Measurements from ENCODE around the gene RPE65. TPM values are rescaled to one million over a fixed set of nuclear protein-coding genes. Genes with fewer than 3 reads are reported as not detected.

The RPE65 gene
- polyA plus RNA-seq, 10 donors, result 0.08 to 0.14 (median 0.12) TPM; not detected in 5

Other genes starting within 250 kb of the RPE65 start
- gene WLS, start 217.4 kb downstream of the RPE65 start, polyA plus RNA-seq (ENCODE audit: insufficient read length in 10 of 10), result 100 to 1,000 TPM in 3 of 10 donors, 10 to 100 TPM in 7; 83.2 to 106 (median 93.0) TPM
- gene DEPDC1, start 47.1 kb upstream of the RPE65 start, polyA plus RNA-seq (ENCODE audit: insufficient read length in 10 of 10), result 10 to 100 TPM in 2 of 10 donors, 1 to 10 TPM in 8; 5.6 to 16.1 (median 9.3) TPM

All from muscle of back (tissue), 10 donors.